SK-MEL-5 (cell line): ENCODE data around the gene JAKMIP2. TPM values are rescaled to one million over a fixed set of nuclear protein-coding genes. Genes with fewer than 3 reads are reported as not detected.

Experiments
- DNase-seq: peaks from one replicate; pipeline ENCODE4 v3.0.0-alpha.2; 2016; ENCODE audit warnings: low read depth, low spot score
- in situ Hi-C: cut with HindIII; loops from 2 replicates; pipeline ENCODE4 v1.10.0; 2016; ENCODE audit warnings: low sequenced_read_pairs, high pct_unique_total_duplicates, low pct_unique_long_range_greater_than_20kb
- total RNA-seq: library from RNA; depleted of rRNA; stranded (reverse); fragments of >200 nt; shearing (Covaris generic); gene quantifications from 2 replicates; pipeline ENCODE4 v1.2.3, GENCODE V29; 2014

JAKMIP2 gene
- total RNA-seq, 1 experiment from 2014 or later: 0.03 TPM

DNA sequence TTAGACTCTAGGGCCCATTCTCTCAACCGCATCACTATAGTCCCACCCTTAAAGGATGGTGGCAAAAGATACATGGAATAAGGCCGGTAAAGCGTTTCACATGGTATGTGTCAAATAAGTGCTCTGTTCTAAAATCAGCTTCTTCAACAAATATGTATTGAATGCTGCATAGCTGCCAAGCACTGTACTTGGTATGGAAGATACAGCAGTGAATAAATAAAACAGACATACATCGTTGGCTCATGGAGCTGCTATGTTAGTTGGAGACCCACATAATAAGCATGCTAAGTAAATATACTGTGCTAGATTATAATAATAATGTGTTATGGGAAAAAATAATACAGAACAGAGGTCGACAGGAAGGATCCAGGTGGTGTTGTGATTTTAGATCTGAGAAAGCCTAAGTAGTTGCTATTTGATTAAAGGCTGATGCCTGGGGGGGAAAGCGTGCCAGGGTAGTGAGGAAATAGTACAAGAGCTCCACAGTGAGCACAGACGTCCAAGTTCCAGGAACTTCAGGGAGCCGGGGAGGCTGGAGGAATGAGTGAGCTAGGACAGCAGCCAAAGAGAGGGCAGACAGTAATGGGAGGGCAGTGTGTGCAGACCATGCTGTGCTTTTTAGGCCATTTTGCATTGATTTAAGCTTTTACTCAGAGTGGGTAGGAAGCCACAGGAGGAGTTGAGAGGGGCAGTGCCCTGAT is 93.7 kb downstream of the JAKMIP2 start:
- in situ Hi-C loops: no loop called here
- DNase-seq: no peak

DNA sequence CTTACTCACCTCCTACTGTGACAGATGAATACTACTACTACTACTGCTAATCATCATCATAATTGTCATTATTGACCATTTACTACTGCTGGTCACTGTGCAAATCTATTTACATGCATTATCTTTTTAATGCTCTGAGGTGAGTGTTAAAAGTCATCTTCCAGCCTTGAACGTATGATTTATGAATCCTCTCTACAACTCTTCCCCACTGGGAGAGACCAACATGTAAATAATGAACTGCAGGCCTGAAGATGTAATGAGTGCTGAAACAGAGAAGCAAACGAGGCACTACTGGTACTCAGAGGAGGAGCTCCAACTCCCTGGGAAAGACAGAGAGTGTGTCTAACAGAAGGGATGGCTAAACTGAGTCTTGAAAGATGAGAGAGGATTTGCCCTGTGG is 95.4 kb downstream of the JAKMIP2 start:
- in situ Hi-C loops: no loop called here
- no peak for DNase-seq

GRCh38 chr5:147686421-147686820 is 96.1 kb downstream of the JAKMIP2 start:
- in situ Hi-C loops: no loop called here

GRCh38 chr5:147685993-147686392 is 96.5 kb downstream of the JAKMIP2 start:
- DNase-seq: no peak
- in situ Hi-C loops: no loop called here

More at GRCh38 chr5:147686421-147686820, 96.1 kb downstream of the JAKMIP2 start:
- no peak for DNase-seq

DNA sequence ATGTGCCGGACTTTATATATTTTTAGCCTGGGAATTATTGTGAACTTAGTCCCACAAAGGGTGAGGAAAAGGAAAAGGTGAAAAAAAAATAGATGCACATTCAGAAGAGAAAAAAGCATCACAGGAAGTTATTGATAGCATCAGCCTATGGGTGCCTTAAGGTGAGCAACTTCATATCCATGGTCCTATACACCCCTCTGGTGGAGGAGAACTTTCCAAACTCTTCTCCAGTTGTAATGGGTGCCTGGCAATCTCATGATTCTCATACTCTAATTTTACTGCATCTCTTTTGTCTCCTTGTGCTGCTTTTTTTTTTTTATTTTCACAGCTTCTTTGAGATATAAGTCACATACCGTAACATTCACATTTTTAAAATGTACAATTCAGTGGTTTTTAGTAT is 107.4 kb downstream of the JAKMIP2 start:
- in situ Hi-C loops: no loop called here
- peak; percentile 40 for DNase-seq

GRCh38 chr5:147674411-147674810 is 108.1 kb downstream of the JAKMIP2 start:
- DNase-seq: no peak
- in situ Hi-C loops: no loop called here

DNA sequence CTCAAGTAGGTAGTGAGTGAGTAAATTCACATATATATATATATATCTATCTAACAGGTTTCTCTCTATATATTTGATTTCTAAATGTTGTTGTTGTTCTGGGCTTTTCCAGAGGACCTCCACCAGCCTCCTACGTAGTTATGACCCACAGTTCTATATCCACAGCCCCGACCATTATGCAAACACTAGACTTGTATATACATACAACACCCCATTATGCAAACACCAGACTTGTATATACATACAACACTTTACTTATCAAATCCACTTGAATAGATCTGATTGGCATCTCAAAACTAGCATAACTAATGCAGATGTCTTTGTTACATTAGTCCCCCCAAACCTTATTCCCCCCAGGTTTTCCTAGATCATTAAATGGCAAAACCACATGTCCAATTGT is 108.7 kb downstream of the JAKMIP2 start:
- in situ Hi-C loops: no loop called here
- DNase-seq: no peak

- no peak for DNase-seq
- in situ Hi-C loops: no loop called here
Measured at GRCh38 chr5:147673266-147673665, 109.3 kb downstream of the JAKMIP2 start.

DNA sequence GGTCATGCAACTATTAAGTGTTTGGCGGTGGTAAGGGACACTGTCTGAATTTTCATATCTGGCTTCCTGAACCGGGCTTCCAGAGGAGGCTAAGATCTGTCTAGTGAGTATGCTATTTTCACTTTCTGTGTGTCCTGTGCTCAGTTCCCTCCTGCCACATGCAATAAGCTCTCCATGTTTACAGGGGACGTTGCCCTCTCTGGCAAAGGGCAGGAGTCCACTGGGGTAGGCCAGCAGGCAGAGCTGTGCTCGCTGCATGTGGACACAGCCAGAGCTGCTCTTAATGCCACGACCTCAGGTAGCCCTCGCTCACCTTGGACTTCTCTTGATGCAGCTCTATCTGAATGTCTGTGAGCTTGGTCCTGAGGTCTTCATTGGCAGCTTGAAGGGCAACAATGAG is 111.2 kb downstream of the JAKMIP2 start:
- DNase-seq: no peak
- in situ Hi-C loops: no loop called here

- DNase-seq: no peak
Measured at GRCh38 chr5:147670815-147671214, 111.7 kb downstream of the JAKMIP2 start.

DNA sequence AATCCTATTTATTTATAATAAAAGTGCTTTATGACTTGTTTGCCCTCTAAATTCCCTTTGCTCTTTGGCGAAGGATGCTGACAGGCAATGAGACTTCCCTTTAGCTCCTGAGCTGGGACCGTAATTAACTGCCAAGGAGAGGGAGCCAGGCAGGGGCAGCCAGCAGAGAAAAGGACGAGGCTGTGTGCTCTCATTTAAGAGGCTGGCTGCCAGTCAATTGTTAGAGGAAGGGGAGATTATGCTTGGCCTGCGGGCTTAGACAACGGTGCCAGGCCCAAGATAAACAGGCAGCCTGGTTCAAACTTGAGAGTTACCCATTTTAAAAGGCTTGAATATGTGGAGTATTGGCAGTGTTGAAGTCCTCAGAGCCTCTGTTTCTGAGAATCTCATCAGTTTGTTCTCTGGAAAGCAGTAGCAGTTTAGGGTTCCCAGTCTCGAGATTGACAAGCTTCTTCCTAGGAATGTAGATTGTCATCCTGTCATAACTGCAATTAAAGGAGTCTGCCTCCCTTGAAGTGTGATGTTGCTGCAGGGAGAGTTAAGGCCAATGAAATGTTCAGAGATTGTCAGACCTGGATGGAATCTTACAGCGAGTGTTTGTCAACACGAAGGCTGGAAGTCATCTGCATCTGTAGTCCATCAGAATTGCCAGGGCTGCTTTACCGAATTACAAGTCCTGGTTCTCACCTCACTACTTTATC is 113.2 kb downstream of the JAKMIP2 start:
- in situ Hi-C loops: no loop called here
- DNase-seq: no peak

More at GRCh38 chr5:147670815-147671214, 111.7 kb downstream of the JAKMIP2 start:
- in situ Hi-C loops: no loop called here

DNA sequence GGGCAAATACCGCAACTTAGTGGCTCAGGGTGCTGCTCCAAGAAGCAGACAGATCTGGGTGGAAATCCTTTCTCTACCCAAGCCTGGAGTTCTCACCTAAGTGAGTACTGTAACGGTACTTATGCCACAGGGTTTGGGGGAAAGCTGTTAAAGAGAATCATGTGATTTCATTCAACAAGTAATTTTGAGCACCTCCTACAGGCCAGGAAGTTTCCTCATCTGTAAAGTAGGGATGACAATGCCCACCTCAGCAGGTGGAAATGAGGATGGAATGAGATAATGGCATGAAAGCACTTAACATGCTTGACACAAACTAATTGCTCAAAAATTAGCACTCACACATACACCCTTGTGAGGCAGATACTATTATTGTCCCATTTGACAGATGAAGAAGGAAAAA is 114.1 kb downstream of the JAKMIP2 start:
- DNase-seq: no peak
- in situ Hi-C loops: no loop called here

DNA sequence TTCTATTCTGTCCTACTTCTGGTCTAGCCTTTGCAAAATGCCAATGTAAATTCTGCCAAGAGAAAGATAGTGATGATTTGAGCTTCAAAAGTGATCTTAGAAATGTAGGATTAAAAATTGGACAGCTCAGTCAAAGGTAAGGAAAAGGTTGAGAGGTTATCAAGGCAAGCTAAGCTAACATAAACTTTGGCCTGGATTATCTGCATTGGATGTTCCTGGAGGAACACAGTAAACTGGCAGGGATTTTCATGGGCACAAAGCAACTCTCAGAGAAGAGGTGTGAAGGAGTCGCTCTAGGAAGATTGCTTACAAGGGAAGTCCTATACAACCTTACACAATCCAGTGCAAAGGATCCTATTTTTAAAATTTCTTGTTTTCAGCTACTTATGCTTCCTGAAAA is 115.2 kb downstream of the JAKMIP2 start:
- no peak for DNase-seq
- in situ Hi-C loops: no loop called here

DNA sequence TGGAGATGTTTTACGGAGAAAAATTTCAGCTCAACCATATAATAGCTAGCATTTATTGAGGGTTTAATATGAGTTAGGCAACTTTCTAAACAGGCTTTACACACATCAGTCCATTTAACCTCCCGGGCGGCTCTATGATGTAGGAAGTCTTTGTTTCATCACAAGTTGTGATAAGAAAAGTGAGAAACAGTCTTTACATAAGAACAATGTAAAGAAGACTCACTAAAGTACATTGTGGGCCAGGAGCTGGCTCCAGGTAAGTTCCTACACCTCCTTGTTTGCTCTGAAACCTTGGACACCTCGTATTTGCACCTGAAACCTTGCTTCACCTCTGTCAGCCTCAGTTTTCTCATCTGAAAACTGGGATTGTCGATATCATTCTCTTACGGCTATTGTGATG is 116.1 kb downstream of the JAKMIP2 start:
- no peak for DNase-seq
- in situ Hi-C loops: no loop called here

GRCh38 chr5:147661541-147661940 is 121.0 kb downstream of the JAKMIP2 start:
- in situ Hi-C loops: no loop called here
- no peak for DNase-seq

GRCh38 chr5:147659166-147659929 is 123.2 kb downstream of the JAKMIP2 start:
- in situ Hi-C loops: no loop called here
- no peak for DNase-seq

GRCh38 chr5:147658293-147658932 is 124.1 kb downstream of the JAKMIP2 start:
- in situ Hi-C loops: no loop called here
- DNase-seq: no peak

GRCh38 chr5:147648597-147648996 is 133.9 kb downstream of the JAKMIP2 start:
- in situ Hi-C loops: no loop called here
- no peak for DNase-seq
